ENCODE data around the gene CCND2.

DNA sequence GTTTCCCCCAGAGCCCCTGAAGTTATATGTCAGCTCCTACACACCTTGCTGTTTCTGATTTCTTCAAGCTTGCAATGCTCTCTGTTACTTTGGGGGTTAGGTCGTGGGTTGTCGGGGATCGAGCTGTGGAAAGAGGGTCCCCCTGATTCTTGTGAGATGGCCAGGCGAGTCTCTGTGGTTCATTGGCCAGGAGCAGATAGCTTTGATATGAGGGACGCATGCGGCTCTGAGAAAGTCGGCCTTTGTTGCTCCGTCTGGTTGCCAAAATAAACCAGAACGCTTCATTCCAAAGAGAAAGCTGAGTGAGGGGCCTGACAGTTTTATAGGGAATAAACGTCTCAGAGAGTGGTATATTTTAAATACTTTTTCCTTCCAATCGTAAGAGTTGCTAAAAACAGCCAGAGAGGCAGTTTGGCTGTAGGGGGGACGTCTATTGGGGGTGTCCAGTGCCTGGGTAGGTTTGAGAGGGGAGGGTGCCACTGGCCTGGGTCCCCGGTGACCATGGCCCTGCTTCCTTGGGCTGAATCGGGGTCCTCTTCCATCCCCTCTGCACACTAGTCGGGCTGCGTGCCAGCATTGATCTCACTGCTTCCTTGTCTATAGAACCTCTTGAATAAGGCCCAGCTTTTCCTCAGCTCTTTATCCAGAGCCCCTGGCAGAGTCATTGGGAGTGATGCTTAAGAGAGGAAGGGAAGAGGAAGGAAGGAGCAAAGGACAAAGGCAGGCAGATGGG, 18.9 kb downstream of the CCND2 start:
- TF ChIP-seq REST (IDR thresholded peaks at IDR 0.05): no peak
- TF ChIP-seq, protein P1, sequence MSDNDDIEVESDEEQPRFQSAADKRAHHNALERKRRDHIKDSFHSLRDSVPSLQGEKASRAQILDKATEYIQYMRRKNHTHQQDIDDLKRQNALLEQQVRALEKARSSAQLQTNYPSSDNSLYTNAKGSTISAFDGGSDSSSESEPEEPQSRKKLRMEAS (IDR thresholded peaks at IDR 0.05): no peak
- TF ChIP-seq TAF1 (conservative IDR thresholded peaks at IDR 0.05): no peak
- TF ChIP-seq ATF3 (IDR thresholded peaks at IDR 0.05): no peak
- TF ChIP-seq, protein P2, sequence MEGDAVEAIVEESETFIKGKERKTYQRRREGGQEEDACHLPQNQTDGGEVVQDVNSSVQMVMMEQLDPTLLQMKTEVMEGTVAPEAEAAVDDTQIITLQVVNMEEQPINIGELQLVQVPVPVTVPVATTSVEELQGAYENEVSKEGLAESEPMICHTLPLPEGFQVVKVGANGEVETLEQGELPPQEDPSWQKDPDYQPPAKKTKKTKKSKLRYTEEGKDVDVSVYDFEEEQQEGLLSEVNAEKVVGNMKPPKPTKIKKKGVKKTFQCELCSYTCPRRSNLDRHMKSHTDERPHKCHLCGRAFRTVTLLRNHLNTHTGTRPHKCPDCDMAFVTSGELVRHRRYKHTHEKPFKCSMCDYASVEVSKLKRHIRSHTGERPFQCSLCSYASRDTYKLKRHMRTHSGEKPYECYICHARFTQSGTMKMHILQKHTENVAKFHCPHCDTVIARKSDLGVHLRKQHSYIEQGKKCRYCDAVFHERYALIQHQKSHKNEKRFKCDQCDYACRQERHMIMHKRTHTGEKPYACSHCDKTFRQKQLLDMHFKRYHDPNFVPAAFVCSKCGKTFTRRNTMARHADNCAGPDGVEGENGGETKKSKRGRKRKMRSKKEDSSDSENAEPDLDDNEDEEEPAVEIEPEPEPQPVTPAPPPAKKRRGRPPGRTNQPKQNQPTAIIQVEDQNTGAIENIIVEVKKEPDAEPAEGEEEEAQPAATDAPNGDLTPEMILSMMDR (IDR thresholded peaks at IDR 0.05; ENCODE audit: low read depth, low read length, missing input control): no peak
- no peak for TF ChIP-seq ZBTB33 (IDR thresholded peaks at IDR 0.05)
- no peak for TF ChIP-seq RAD21 (IDR thresholded peaks at IDR 0.05)
- TF ChIP-seq SP1 (IDR thresholded peaks at IDR 0.05): no peak
- TF ChIP-seq GABPA (IDR thresholded peaks at IDR 0.05 in 1 of 2, conservative IDR thresholded peaks at IDR 0.05 in 1 of 2): no peak
- TF ChIP-seq FOXA1 (IDR thresholded peaks at IDR 0.05): no peak
- TF ChIP-seq YY1 (IDR thresholded peaks at IDR 0.05): no peak
